ENCODE data around the gene UBA1. TPM values are rescaled to one million over a fixed set of nuclear protein-coding genes. Genes with fewer than 3 reads are reported as not detected.

UBA1 gene
- total and polyA plus RNA-seq, 12 donors, result 160 to 356 (median 222) TPM

DNA sequence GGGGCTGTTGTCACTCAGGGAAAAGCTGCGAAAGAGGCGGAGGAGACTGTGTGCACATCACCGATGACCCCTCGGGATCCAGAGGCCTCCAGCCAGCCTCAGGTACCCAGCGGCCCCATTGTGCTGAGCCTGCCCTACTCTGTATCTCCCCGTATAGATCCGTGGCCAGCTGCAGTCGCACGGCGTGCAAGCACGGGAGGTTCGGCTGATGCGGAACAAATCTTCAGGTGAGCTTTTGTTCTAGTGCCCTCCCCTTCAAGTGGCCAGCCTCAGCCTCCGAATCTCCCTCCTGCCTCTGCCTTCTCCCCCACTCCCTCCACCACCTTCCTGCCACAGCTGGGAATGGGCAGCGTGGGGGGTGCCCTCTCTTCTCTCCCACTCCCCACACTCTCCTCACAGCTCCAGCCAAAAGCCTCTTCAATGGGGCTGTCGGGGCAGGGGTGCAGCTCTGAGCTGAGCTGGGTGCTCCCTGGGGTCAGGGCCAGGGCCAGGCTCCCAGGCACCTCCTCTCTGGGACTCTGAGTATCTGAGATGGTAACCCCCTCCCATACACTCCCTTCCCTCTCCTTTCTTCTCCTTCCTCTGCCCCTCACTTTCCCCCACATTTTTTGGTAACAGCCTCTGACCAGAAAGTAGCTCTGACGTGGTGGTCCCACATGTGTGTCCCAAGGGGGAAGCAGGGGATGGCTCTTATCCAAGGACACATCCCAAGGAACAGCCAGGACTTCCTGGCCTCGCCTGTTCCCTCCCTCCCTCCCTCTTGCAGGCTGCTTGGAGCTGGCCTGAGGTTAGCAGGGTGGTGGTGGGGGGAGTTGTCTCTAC, 20.4 kb upstream of the UBA1 start:
- peaks cover 6% of the 10 kb centered on the region for H3K27me3 ChIP-seq
- no peak overlapping the region for H3K4me3 ChIP-seq
- WGBS, 4 donors, result 71 to 81% (median 75%) methylated on average over 13 to 18 of the region's 18 CpGs
- DNase-seq, result peak in 2 of 7 donors; percentile 14 to 18
- H3K27ac ChIP-seq, result no peak overlapping the region
- H3K4me1 ChIP-seq (replicated peaks in 1 of 2), result no peaks in the 10 kb centered on the region
- intact Hi-C loops (cut with DNase I), result no loop called here
- TF ChIP-seq POLR2A (IDR thresholded peaks at IDR 0.05), result no peak
- H3K36me3 ChIP-seq (replicated peaks in 1 of 2), result peaks cover 0 to 42% of the 10 kb centered on the region in 2 donors
- H3K9me3 ChIP-seq (replicated peaks in 1 of 3), result no peaks in the 10 kb centered on the region

DNA sequence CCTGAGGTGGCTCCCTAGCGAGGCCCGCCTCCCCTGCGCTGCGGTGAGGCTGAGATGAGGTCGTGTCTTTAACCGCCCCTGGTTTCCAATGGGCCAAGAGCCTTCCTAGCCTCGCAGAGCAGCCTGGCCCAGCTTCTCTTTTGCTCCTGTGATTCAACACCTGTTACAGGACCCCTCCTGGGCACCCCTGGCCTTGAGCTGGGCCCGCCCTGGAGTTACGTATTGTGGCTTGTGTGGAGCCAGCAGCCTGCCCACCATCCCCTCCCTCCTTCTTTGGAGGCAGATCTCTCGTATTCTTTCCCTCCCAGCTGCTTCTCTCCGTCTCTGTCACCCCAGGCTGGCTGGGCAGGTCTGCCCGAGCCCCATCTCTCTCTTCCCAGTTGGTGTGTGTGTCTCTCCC, 19.3 kb upstream of the UBA1 start:
- H3K9me3 ChIP-seq (replicated peaks in 1 of 3), result no peaks in the 10 kb centered on the region
- H3K4me1 ChIP-seq (replicated peaks in 1 of 2), result no peaks in the 10 kb centered on the region
- H3K27ac ChIP-seq, result no peak overlapping the region
- TF ChIP-seq POLR2A (IDR thresholded peaks at IDR 0.05), result no peak
- TF ChIP-seq, protein P1, sequence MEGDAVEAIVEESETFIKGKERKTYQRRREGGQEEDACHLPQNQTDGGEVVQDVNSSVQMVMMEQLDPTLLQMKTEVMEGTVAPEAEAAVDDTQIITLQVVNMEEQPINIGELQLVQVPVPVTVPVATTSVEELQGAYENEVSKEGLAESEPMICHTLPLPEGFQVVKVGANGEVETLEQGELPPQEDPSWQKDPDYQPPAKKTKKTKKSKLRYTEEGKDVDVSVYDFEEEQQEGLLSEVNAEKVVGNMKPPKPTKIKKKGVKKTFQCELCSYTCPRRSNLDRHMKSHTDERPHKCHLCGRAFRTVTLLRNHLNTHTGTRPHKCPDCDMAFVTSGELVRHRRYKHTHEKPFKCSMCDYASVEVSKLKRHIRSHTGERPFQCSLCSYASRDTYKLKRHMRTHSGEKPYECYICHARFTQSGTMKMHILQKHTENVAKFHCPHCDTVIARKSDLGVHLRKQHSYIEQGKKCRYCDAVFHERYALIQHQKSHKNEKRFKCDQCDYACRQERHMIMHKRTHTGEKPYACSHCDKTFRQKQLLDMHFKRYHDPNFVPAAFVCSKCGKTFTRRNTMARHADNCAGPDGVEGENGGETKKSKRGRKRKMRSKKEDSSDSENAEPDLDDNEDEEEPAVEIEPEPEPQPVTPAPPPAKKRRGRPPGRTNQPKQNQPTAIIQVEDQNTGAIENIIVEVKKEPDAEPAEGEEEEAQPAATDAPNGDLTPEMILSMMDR (IDR thresholded peaks at IDR 0.05), result no peak
- DNase-seq, result peak in 1 of 7 donors; percentile 10
- H3K36me3 ChIP-seq (replicated peaks in 1 of 2), result peaks cover 0 to 50% of the 10 kb centered on the region in 2 donors
- H3K27me3 ChIP-seq, result peaks cover 6% of the 10 kb centered on the region
- WGBS, 4 donors, result 69 to 88% (median 80%) methylated on average over 4 to 12 of the region's 12 CpGs
- intact Hi-C loops (cut with DNase I), result no loop called here
- no peak overlapping the region for H3K4me3 ChIP-seq

DNA sequence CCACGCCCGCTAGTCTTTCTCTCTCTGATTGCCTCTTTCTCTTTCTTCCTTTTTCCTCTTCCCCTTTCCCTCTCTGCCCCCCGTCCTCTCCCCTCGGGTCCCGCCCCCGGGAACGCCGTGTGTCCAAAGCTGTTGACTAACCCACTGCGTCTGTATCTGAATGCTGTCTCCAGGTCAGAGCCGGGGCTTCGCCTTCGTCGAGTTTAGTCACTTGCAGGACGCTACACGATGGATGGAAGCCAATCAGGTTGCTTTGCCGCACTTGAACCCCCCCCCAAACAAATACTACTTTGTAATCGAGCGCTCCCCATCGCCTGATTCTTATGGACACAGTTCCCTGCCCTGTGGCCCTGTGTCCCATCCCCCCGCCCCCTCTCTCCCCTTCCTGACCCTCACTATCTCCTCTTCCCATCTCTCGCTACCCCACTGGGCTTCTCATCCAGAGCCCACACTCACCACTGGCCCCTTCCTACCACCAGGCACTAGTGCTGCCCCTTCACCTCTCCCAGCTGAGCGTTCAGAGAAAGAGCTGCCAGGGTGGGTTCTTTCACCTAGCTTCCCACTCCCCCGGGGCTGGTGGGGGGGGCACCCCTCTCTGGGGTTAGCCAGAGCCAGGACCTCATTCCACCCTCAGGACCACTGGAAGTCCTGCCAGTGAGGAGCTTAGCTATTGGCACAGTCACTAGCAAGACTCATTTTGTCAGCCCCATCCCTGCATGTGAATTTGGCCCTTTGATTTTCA, 18.6 kb upstream of the UBA1 start:
- WGBS, 4 donors, result 81 to 90% (median 86%) methylated on average over 21 to 23 of the region's 23 CpGs
- DNase-seq, result peak in 2 of 7 donors; percentile 11 to 14
- H3K4me1 ChIP-seq (replicated peaks in 1 of 2), result no peaks in the 10 kb centered on the region

DNA sequence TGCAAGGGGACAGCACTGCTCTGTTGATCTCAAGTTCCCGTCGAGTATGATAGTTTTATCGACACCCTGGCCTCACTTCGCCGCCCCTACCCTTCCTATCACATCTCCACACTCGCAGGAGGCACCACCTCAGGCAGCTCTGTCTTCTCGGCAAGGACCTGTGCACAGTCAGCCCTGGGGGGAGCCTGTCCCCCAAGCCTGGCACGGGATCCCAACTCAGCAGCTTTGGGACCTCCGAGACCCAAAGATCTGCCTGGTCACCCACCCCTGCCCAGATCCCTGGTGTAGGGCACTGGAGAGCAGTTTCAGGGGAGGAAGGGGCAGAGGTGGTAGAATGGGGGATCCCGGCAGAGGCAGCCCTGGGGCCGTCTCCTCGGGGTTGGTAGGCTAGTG, 18.0 kb upstream of the UBA1 start:
- Histone ChIP-seq H3K36me3 (replicated peaks in 1 of 2) (peaks cover 0 to 53% of the 10 kb centered on the region in 2 donors), H3K27ac (no peak overlapping the region), H3K27me3 (peaks cover 6% of the 10 kb centered on the region), H3K9me3 (replicated peaks in 1 of 3) (no peaks in the 10 kb centered on the region), H3K4me3 (no peak overlapping the region), H3K4me1 (replicated peaks in 1 of 2) (no peaks in the 10 kb centered on the region)
- TF ChIP-seq, protein P1 (IDR thresholded peaks at IDR 0.05), result no peak
- TF ChIP-seq POLR2A (IDR thresholded peaks at IDR 0.05), result no peak
- WGBS, 4 donors, result 79 to 93% (median 88%) methylated on average over 7 to 12 of the region's 12 CpGs
- peak in 1 of 7 donors; percentile 8 for DNase-seq
- intact Hi-C loops (cut with DNase I), result no loop called here

More for the DNA sequence above, 18.6 kb upstream of the UBA1 start:
- Histone ChIP-seq H3K27me3 (peaks cover 6% of the 10 kb centered on the region), H3K36me3 (replicated peaks in 1 of 2) (peaks cover 0 to 53% of the 10 kb centered on the region in 2 donors), H3K27ac (no peak overlapping the region), H3K4me3 (no peak overlapping the region), H3K9me3 (replicated peaks in 1 of 3) (no peaks in the 10 kb centered on the region)
- intact Hi-C loops (cut with DNase I), result no loop called here
- TF ChIP-seq, protein P1 (IDR thresholded peaks at IDR 0.05), result no peak
- TF ChIP-seq POLR2A (IDR thresholded peaks at IDR 0.05), result no peak

All from adrenal gland (tissue), 12 donors.